H1 (cell line): Measurements from ENCODE around the gene NPR2. TPM values are rescaled to one million over a fixed set of nuclear protein-coding genes. Genes with fewer than 3 reads are reported as not detected.

ENCODE experiments used
- CTCF ChIA-PET: fragments of 300-600 bp; sonication (Branson Sonifier 250); formaldehyde crosslinking; loops from one replicate; lab custom pipeline; 2021; ENCODE audit not compliant: partially characterized antibody; lab: Charles Lee
- POLR2A ChIA-PET: fragments of 300-600 bp; sonication (Branson Sonifier 250); formaldehyde crosslinking; loops from one replicate; lab custom pipeline; 2021; ENCODE audit warnings: inconsistent platforms; ENCODE audit not compliant: partially characterized antibody; lab: Charles Lee
- DNase-seq, 2 experiments: peaks; one replicate each; pipeline versions ENCODE4 v3.0.0 to v3.0.0-alpha.2; 2010 to 2022; ENCODE audit warnings: low spot score in 2 of 2, low read depth in 1 of 2, mixed read lengths in 1 of 2
- FAIRE-seq: peaks from 2 replicates; lab custom pipeline; 2011; peaks lifted over from hg19 to GRCh38; lab: Jason Lieb, UNC
- H2AFZ ChIP-seq: 2 replicates; pipeline ENCODE4 v1.8.1; 2012; ENCODE audit warnings: low read length, inconsistent platforms
- H2AK5ac ChIP-seq: 2 replicates; pipeline ENCODE4 v1.6.1; 2013; ENCODE audit warnings: low read depth, low read length
- H2BK120ac ChIP-seq: replicated peaks from 2 replicates; pipeline ENCODE3; 2013; ENCODE audit warnings: low read depth, low read length, inconsistent platforms
- H2BK12ac ChIP-seq: 2 replicates; pipeline ENCODE4 v1.6.1; 2013; ENCODE audit warnings: low read depth, low read length
- H2BK15ac ChIP-seq: 2 replicates; pipeline ENCODE4 v1.6.1; 2013; ENCODE audit warnings: low read length
- H2BK20ac ChIP-seq: 2 replicates; pipeline ENCODE4 v1.6.1; 2013; ENCODE audit warnings: low read length
- H2BK5ac ChIP-seq: 2 replicates; pipeline ENCODE4 v1.6.1; 2013; ENCODE audit warnings: low read depth, low read length
- H3K14ac ChIP-seq: 2 replicates; pipeline ENCODE4 v1.6.1; 2013; ENCODE audit warnings: inconsistent platforms; ENCODE audit not compliant: insufficient read length
- H3K18ac ChIP-seq: 2 replicates; pipeline ENCODE4 v1.6.1; 2013; ENCODE audit warnings: low read length; ENCODE audit errors: extremely low read depth
- H3K23ac ChIP-seq: 2 replicates; pipeline ENCODE4 v1.6.1; 2013; ENCODE audit warnings: inconsistent platforms; ENCODE audit not compliant: insufficient read length
- H3K23me2 ChIP-seq: 2 replicates; pipeline ENCODE4 v1.6.1; 2013; ENCODE audit warnings: low read depth, low read length
- H3K27ac ChIP-seq: 2 replicates; pipeline ENCODE4 v1.6.1; 2011; ENCODE audit warnings: low read depth, low read length, inconsistent platforms
- H3K27me3 ChIP-seq, 4 experiments: replicated peaks in 1 of 4; 1 replicate in 1 of 4; 2 replicates in 3 of 4; pipeline versions ENCODE4 v1.6.1 to v1.8.1; 2011 to 2013; ENCODE audit warnings: low read length in 3 of 4, mild to moderate bottlenecking in 3 of 4, inconsistent platforms in 2 of 4, mixed read lengths in 2 of 4, moderate library complexity in 1 of 4; ENCODE audit not compliant: control insufficient read depth in 3 of 4, insufficient read depth in 3 of 4; ENCODE audit errors: extremely low read depth in 1 of 4
- H3K36me3 ChIP-seq, 4 experiments: 2 replicates each; pipeline versions ENCODE4 v1.6.1 to v1.8.1; 2011 to 2013; ENCODE audit warnings: mild to moderate bottlenecking in 4 of 4, low read length in 3 of 4, moderate library complexity in 2 of 4, control low read depth in 1 of 4, inconsistent platforms in 1 of 4; ENCODE audit not compliant: insufficient read depth in 4 of 4, control insufficient read depth in 2 of 4
- H3K4ac ChIP-seq: replicated peaks from 2 replicates; pipeline ENCODE3; 2013; ENCODE audit warnings: low read length, low read depth, mixed read lengths, inconsistent platforms; ENCODE audit not compliant: insufficient read length
- H3K4me1 ChIP-seq, 4 experiments: replicated peaks in 1 of 4; 1 replicate in 1 of 4; 2 replicates in 3 of 4; pipeline versions ENCODE4 v1.6.1 to v1.8.1; 2011 to 2013; ENCODE audit warnings: low read length in 3 of 4, inconsistent platforms in 2 of 4, mixed read lengths in 1 of 4; ENCODE audit not compliant: insufficient read depth in 4 of 4, control insufficient read depth in 3 of 4
- H3K4me2 ChIP-seq, 2 experiments: 2 replicates each; pipeline versions ENCODE4 v1.6.1 to v1.8.1; 2011 to 2013; ENCODE audit warnings: low read depth in 2 of 2, low read length in 2 of 2, control low read depth in 1 of 2, inconsistent platforms in 1 of 2, mild to moderate bottlenecking in 1 of 2; ENCODE audit not compliant: insufficient read depth in 1 of 2
- H3K4me3 ChIP-seq, 4 experiments: fragments of 200-600, 300-600 bp in 1 of 4; sonication (generic), shearing (Covaris generic), sonication (Bioruptor Twin) in 1 of 4; 2 replicates each; pipeline versions ENCODE4 v1.5.1 to v1.8.1; 2011 to 2016; ENCODE audit warnings: low read length in 4 of 4, low read depth in 3 of 4, control low read depth in 2 of 4, inconsistent platforms in 2 of 4, mild to moderate bottlenecking in 2 of 4, mixed read lengths in 1 of 4, moderate library complexity in 1 of 4; ENCODE audit not compliant: insufficient read depth in 2 of 4; ENCODE audit errors: extremely low read depth in 1 of 4
- H3K56ac ChIP-seq: replicated peaks from 2 replicates; pipeline ENCODE3; 2013; ENCODE audit warnings: low read depth, mild to moderate bottlenecking, mixed read lengths, low read length, inconsistent platforms; ENCODE audit not compliant: insufficient read length
- H3K79me1 ChIP-seq: 2 replicates; pipeline ENCODE4 v1.6.1; 2013; ENCODE audit warnings: low read depth, low read length, control low read depth
- H3K79me2 ChIP-seq, 2 experiments: 2 replicates each; pipeline versions ENCODE4 v1.6.1 to v1.8.1; 2012 to 2013; ENCODE audit warnings: low read length in 2 of 2, mild to moderate bottlenecking in 2 of 2, inconsistent platforms in 1 of 2; ENCODE audit not compliant: insufficient read depth in 2 of 2, control insufficient read depth in 1 of 2
- H3K9ac ChIP-seq, 4 experiments: replicated peaks in 1 of 4; 1 replicate in 1 of 4; 2 replicates in 3 of 4; pipeline versions ENCODE4 v1.6.1 to v1.8.1; 2011 to 2013; ENCODE audit warnings: low read depth in 3 of 4, low read length in 3 of 4, control low read depth in 2 of 4, mild to moderate bottlenecking in 2 of 4, moderate library complexity in 2 of 4, inconsistent platforms in 1 of 4; ENCODE audit errors: extremely low read depth in 1 of 4
- H3K9me3 ChIP-seq, 2 experiments: 2 replicates each; pipeline versions ENCODE4 v1.6.1 to v1.8.1; 2012 to 2013; ENCODE audit warnings: mild to moderate bottlenecking in 2 of 2, moderate library complexity in 2 of 2, control low read depth in 1 of 2, inconsistent platforms in 1 of 2, low read depth in 1 of 2, low read length in 1 of 2, mixed read lengths in 1 of 2; ENCODE audit not compliant: insufficient read depth in 2 of 2
- H4K20me1 ChIP-seq, 2 experiments: replicated peaks in 1 of 2; 2 replicates each; pipeline versions ENCODE3 to v1.8.1; 2011 to 2013; ENCODE audit warnings: inconsistent platforms in 2 of 2, low read length in 2 of 2, mild to moderate bottlenecking in 1 of 2; ENCODE audit not compliant: insufficient read depth in 2 of 2, control insufficient read depth in 1 of 2
- H4K5ac ChIP-seq: 2 replicates; pipeline ENCODE4 v1.6.1; 2013; ENCODE audit warnings: low read length, low read depth, mixed read lengths, inconsistent platforms; ENCODE audit not compliant: insufficient read length
- H4K8ac ChIP-seq: 2 replicates; pipeline ENCODE4 v1.8.0; 2013; ENCODE audit warnings: mild to moderate bottlenecking, moderate library complexity, low read length, inconsistent platforms; ENCODE audit not compliant: insufficient read depth; ENCODE audit errors: extremely low read depth
- H4K91ac ChIP-seq: replicated peaks from 2 replicates; pipeline ENCODE3; 2013; ENCODE audit warnings: low read length, mixed read lengths, inconsistent platforms; ENCODE audit not compliant: insufficient read length
- ATF2 ChIP-seq: IDR thresholded peaks from 2 replicates; pipeline ENCODE4 v1.6.1; 2012; ENCODE audit warnings: low read length, inconsistent platforms
- EP300 ChIP-seq, 2 experiments: IDR thresholded peaks; 1 replicate in 1 of 2; 2 replicates in 1 of 2; pipeline ENCODE4 v1.6.1; 2011 to 2012; ENCODE audit warnings: low read depth in 2 of 2, low read length in 2 of 2, mild to moderate bottlenecking in 2 of 2, borderline replicate concordance in 1 of 2, inconsistent platforms in 1 of 2, moderate library complexity in 1 of 2
- RBBP5 ChIP-seq: IDR thresholded peaks from 2 replicates; pipeline ENCODE4 v1.7.1; 2012; ENCODE audit warnings: low read depth, mild to moderate bottlenecking, inconsistent platforms, low read length, moderate library complexity, borderline replicate concordance
- RNF2 ChIP-seq: fragments of 200-900, 300-1000 bp; sonication (generic); IDR thresholded peaks from 2 replicates; pipeline ENCODE4 v1.7.1; 2016; ENCODE audit warnings: borderline replicate concordance, low read depth, mild to moderate bottlenecking, antibody characterized with exemption, low read length; ENCODE audit not compliant: poor library complexity, severe bottlenecking; ENCODE audit errors: missing control alignments
- SIX5 ChIP-seq: IDR thresholded peaks from 2 replicates; pipeline ENCODE4 v1.6.1; 2011; ENCODE audit warnings: mild to moderate bottlenecking, low read depth, low read length
- TBP ChIP-seq: IDR thresholded peaks from 2 replicates; pipeline ENCODE4 v1.6.1; 2011; ENCODE audit warnings: low read depth, low read length, improper control_type of control experiment
- WGBS, 2 experiments: shearing (Covaris generic) in 1 of 2; methylation state at CpG; one replicate each; pipeline versions ENCODE4 v1.1.6 to v1.1.7; 2013 to 2015; ENCODE audit warnings: low lambda C conversion rate in 2 of 2, mixed read lengths in 2 of 2, inconsistent platforms in 1 of 2, low coverage in 1 of 2, missing lambda C conversion rate in 1 of 2; ENCODE audit not compliant: insufficient replicate concordance in 2 of 2, insufficient coverage in 1 of 2, insufficient read length in 1 of 2; ENCODE audit errors: extremely low coverage in 1 of 2, missing lambda C conversion rate in 1 of 2; 5-methylcytosine and 5-hydroxymethylcytosine counted together
- polyA plus RNA-seq, 7 experiments: library from polyadenylated mRNA; depleted of rRNA in 3 of 7; stranded (reverse) in 5 of 7; unstranded in 2 of 7; fragments of >200 nt in 5 of 7; fragments of 200-250 nt in 2 of 7; gene quantifications; 1 replicate in 5 of 7; 2 replicates in 1 of 7; 4 replicates in 1 of 7; pipeline versions ENCODE4 v1.2.1 to v1.2.3, GENCODE V29; 2011 to 2013; ENCODE audit warnings: missing spikeins in 2 of 7, mixed read lengths in 2 of 7
- total RNA-seq: library from RNA; stranded (reverse); fragmentation: NEBNext Ultra II Directional; extraction: Animal tissue kit (Norgen Biotek cat#: 25700); gene quantifications from 2 replicates; pipeline ENCODE4 v1.2.1, GENCODE V29; 2021

NPR2 gene
- total and polyA plus RNA-seq, 2 of the 8 experiments (the other 6 are each of a cell fraction or from before 2014, with no cell fraction given) = 11.0 to 17.0 TPM

GRCh38 chr9:35810122-35810521 lies 18.7 kb downstream of the NPR2 start:
- H3K4ac ChIP-seq = no peak overlapping the region
- H3K9ac ChIP-seq = no peak overlapping the region
- H2BK120ac ChIP-seq = no peak overlapping the region
- H2BK12ac ChIP-seq = no peak overlapping the region
- peaks cover 0 to 3% (median 2%) of the 10 kb centered on the region in 4 experiments; a peak in 1 of 7 replicates for H3K27me3 ChIP-seq
- H2AK5ac ChIP-seq = no peak overlapping the region
- FAIRE-seq (no peak), DNase-seq (no peak)
- H3K18ac ChIP-seq = no peak overlapping the region
- peaks cover 0 to 2% of the 10 kb centered on the region in 2 experiments for H4K20me1 ChIP-seq
- ChIA-PET POLR2A (interaction anchor here (1.5 to 2.9 kb wide), 3 partner anchors 17 to 78 kb away, joined by 3 to 7 read pairs (median 5); partner anchors contain the start of genes CREB3 and TLN1), CTCF (interaction anchor here (0.9 to 6.2 kb wide), 5 partner anchors 17 to 99 kb away, joined by 3 to 115 read pairs (median 7); partner anchors contain the start of genes FAM221B, SPAAR and TMEM8B)
- peaks cover 0 to 7% (median 4%) of the 10 kb centered on the region in 4 experiments; a peak in 6 of 7 replicates for H3K4me1 ChIP-seq
- H2BK15ac ChIP-seq = no peak overlapping the region
- no peaks in the 10 kb centered on the region for H3K9me3 ChIP-seq
- no peak overlapping the region for H3K14ac ChIP-seq
- H3K56ac ChIP-seq = no peak overlapping the region
- no peak overlapping the region for H4K5ac ChIP-seq
- peaks cover 0 to 4% (median 0%) of the 10 kb centered on the region in 4 experiments; a peak in 2 of 8 replicates for H3K36me3 ChIP-seq
- H4K8ac ChIP-seq = no peak overlapping the region
- no peak overlapping the region for H2BK20ac ChIP-seq
- TF ChIP-seq TBP (no peak), RBBP5 (no peak), RNF2 (no peak), SIX5 (no peak), ATF2 (no peak), EP300 (IDR thresholded peaks at IDR 0.05; ENCODE audit: borderline replicate concordance in 1 of 2, low read depth in 2 of 2, low read length in 2 of 2) (no peak)
- 93% methylated on average over 7 of the region's 7 CpGs; no CpG with 5 or more reads in 1 of the 2 experiments for WGBS, 2 experiments
- H3K79me2 ChIP-seq = no peaks in the 10 kb centered on the region
- H2AFZ ChIP-seq = no peak overlapping the region
- H3K27ac ChIP-seq = no peak overlapping the region
- no peak overlapping the region for H3K4me2 ChIP-seq
- H3K79me1 ChIP-seq = no peaks in the 10 kb centered on the region
- H3K23me2 ChIP-seq = peaks cover 4% of the 10 kb centered on the region
- no peak overlapping the region for H4K91ac ChIP-seq
- H2BK5ac ChIP-seq = no peak overlapping the region
- no peak overlapping the region for H3K4me3 ChIP-seq
- H3K23ac ChIP-seq = no peak overlapping the region
